Smooth muscle cell (in vitro differentiated cells): ENCODE results near the gene ATG9B. TPM values are rescaled to one million over a fixed set of nuclear protein-coding genes. Genes with fewer than 3 reads are reported as not detected.
A peak's percentile ranks its signal among the peaks of the same experiment; 100 is the strongest.

Experiments
- DNase-seq: peaks from one replicate; lab custom pipeline; 2025; ENCODE audit not compliant: unreplicated experiment; lab: John Stamatoyannopoulos, UW
- H2AFZ ChIP-seq: fragments of 200-600 bp; sonication (generic); 2 replicates; pipeline ENCODE4 v1.6.0; 2016; ENCODE audit warnings: antibody characterized with exemption, low read depth, mild to moderate bottlenecking
- H3F3A ChIP-seq: fragments of 200-600 bp; sonication (generic); 2 replicates; pipeline ENCODE4 v1.6.0; 2017; ENCODE audit warnings: antibody characterized with exemption, low read depth
- H3K27ac ChIP-seq: fragments of 200-600 bp; sonication (generic); 2 replicates; pipeline ENCODE4 v1.5.1; 2016; ENCODE audit warnings: low read depth, mild to moderate bottlenecking
- H3K27me3 ChIP-seq: fragments of 200-600 bp; sonication (generic); 2 replicates; pipeline ENCODE4 v1.6.1; 2016; ENCODE audit warnings: low read depth, mild to moderate bottlenecking
- H3K36me3 ChIP-seq: fragments of 200-600 bp; sonication (generic); 2 replicates; pipeline ENCODE4 v1.5.1; 2016; ENCODE audit warnings: low read depth
- H3K4me1 ChIP-seq: fragments of 200-600 bp; sonication (generic); 2 replicates; pipeline ENCODE4 v1.5.1; 2016; ENCODE audit warnings: low read depth
- H3K4me2 ChIP-seq: fragments of 200-600 bp; sonication (generic); 2 replicates; pipeline ENCODE4 v1.6.0; 2016; ENCODE audit warnings: mild to moderate bottlenecking
- H3K4me3 ChIP-seq: fragments of 200-600 bp; sonication (generic); 2 replicates; pipeline ENCODE4 v1.5.1; 2016; ENCODE audit warnings: mild to moderate bottlenecking
- H3K79me2 ChIP-seq: fragments of 200-600 bp; sonication (generic); 2 replicates; pipeline ENCODE4 v1.6.0; 2016; ENCODE audit warnings: low read depth, mild to moderate bottlenecking
- H3K9ac ChIP-seq: fragments of 200-600 bp; sonication (generic); 2 replicates; pipeline ENCODE4 v1.6.0; 2016; ENCODE audit warnings: low read depth
- H3K9me3 ChIP-seq: fragments of 200-600 bp; sonication (generic); replicated peaks from 2 replicates; pipeline ENCODE4 v1.5.1; 2016; ENCODE audit warnings: low read depth
- H4K20me1 ChIP-seq: fragments of 200-600 bp; sonication (generic); 2 replicates; pipeline ENCODE4 v1.6.0; 2016; ENCODE audit warnings: low read depth
- WGBS: methylation state at CpG from one replicate; pipeline ENCODE4 v1.1.7; 2016; ENCODE audit warnings: low lambda C conversion rate; 5-methylcytosine and 5-hydroxymethylcytosine counted together
- polyA plus RNA-seq: library from polyadenylated mRNA; unstranded; fragments of >200 nt; fragmentation: Nextera tagmentation; extraction: Ambion mirVana; gene quantifications from 2 replicates; pipeline ENCODE4 v1.2.1, GENCODE V29; 2016
- total RNA-seq: library from RNA; depleted of rRNA; stranded (reverse); fragments of >200 nt; gene quantifications from 2 replicates; pipeline ENCODE4 v1.2.3, GENCODE V29; 2014
- TF ChIP-seq, protein P1 (sequence below): fragments of 200-600 bp; sonication (generic); IDR thresholded peaks from 2 replicates; pipeline ENCODE4 v1.5.1; 2017; ENCODE audit warnings: borderline replicate concordance, mild to moderate bottlenecking, antibody characterized with exemption; ENCODE audit not compliant: insufficient read depth, poor library complexity, severe bottlenecking

Gene ATG9B
- total and polyA plus RNA-seq, 2 experiments from 2014 or later: 2.6 to 6.5 TPM

DNA sequence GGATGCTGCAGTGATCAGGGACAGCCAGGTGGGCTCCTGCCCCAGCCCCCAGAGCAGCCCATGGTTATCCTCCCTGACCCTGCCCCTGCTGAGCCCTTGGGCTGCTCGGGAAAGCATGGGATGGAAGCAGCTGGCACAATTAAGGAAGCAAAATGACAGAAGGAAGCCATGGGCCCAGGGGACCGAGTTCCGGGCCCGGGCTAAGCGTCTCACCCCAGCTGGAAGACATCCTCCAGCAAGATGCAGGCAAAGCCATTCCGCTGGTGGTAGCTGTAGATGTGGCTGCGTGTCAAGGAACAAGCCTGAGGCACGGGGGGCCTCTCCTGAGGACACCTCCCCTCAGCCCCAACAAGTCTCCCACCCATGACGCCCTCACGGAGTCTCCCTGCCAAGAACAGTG, 1.1 kb downstream of the ATG9B start:
- Histone ChIP-seq H3K27ac (no peak overlapping the region), H4K20me1 (no peaks in the 10 kb centered on the region), H3K4me1 (peaks cover 34% of the 10 kb centered on the region), H3K4me2 (no peak overlapping the region), H3K9me3 (no peaks in the 10 kb centered on the region), H2AFZ (no peak overlapping the region), H3K4me3 (no peak overlapping the region), H3K79me2 (no peaks in the 10 kb centered on the region), H3F3A (no peaks in the 10 kb centered on the region), H3K27me3 (no peaks in the 10 kb centered on the region), H3K9ac (no peak overlapping the region), H3K36me3 (no peaks in the 10 kb centered on the region)
- TF ChIP-seq, protein P1, sequence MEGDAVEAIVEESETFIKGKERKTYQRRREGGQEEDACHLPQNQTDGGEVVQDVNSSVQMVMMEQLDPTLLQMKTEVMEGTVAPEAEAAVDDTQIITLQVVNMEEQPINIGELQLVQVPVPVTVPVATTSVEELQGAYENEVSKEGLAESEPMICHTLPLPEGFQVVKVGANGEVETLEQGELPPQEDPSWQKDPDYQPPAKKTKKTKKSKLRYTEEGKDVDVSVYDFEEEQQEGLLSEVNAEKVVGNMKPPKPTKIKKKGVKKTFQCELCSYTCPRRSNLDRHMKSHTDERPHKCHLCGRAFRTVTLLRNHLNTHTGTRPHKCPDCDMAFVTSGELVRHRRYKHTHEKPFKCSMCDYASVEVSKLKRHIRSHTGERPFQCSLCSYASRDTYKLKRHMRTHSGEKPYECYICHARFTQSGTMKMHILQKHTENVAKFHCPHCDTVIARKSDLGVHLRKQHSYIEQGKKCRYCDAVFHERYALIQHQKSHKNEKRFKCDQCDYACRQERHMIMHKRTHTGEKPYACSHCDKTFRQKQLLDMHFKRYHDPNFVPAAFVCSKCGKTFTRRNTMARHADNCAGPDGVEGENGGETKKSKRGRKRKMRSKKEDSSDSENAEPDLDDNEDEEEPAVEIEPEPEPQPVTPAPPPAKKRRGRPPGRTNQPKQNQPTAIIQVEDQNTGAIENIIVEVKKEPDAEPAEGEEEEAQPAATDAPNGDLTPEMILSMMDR: no peak
- WGBS: 95% methylated on average over 8 of the region's 10 CpGs
- no peak for DNase-seq

DNA sequence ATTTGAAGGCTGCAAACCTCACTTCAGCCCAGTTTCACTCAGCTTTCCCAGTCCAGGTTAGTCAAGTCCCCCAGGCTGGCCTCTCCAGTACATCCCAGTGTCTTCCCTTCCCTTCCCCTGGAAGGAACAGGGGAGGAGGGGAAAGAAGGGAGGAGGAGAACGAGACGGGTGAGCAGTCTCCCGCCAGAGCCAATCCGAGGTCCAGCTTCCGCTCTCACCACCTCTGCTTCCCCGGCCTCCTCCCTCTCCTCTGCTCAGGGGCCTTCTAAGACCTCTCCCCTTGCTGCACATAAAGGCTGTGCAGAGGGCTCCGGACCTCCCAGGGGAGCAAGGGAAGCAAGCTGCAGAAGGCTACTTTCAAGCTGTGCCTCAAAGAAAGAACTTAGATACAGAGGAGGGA, 4.1 kb downstream of the ATG9B start:
- Histone ChIP-seq H3K27me3 (no peaks in the 10 kb centered on the region), H4K20me1 (no peaks in the 10 kb centered on the region), H3K27ac (no peak overlapping the region), H3K4me2 (peak overlapping the region; percentile 61), H3F3A (no peaks in the 10 kb centered on the region), H2AFZ (peak overlapping the region; percentile 66), H3K4me3 (no peak overlapping the region), H3K36me3 (no peaks in the 10 kb centered on the region), H3K79me2 (no peaks in the 10 kb centered on the region), H3K9ac (no peak overlapping the region), H3K4me1 (peaks cover 19% of the 10 kb centered on the region), H3K9me3 (no peaks in the 10 kb centered on the region)
- TF ChIP-seq, protein P1: no peak
- no peak for DNase-seq
- 18% methylated on average over 7 of the region's 7 CpGs for WGBS

DNA sequence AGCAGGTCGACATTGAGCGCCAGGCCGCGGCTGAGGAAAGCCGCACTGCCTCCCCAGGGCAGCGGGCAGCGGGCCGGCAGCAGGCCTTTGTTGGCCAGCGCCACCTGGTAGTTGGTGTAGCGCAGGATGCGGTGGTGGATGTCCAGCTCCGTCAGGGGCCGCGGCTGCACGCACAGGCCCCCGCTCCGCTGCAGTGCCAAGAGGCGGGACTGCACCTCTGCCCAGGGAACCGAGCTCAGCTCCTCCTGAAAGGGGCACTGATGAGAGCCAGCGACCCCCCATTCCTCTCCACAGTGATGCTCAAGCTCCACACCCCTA, 5.2 kb downstream of the ATG9B start:
- no peaks in the 10 kb centered on the region for H3K27me3 ChIP-seq

More for the DNA sequence above, 5.2 kb downstream of the ATG9B start:
- Histone ChIP-seq H3K36me3 (no peaks in the 10 kb centered on the region), H3K4me2 (peak overlapping the region; percentile 87), H3K9me3 (no peaks in the 10 kb centered on the region), H3K9ac (no peak overlapping the region), H3K4me1 (peaks cover 19% of the 10 kb centered on the region), H2AFZ (peak overlapping the region; percentile 49), H3K4me3 (peak overlapping the region; percentile 45), H3F3A (no peaks in the 10 kb centered on the region), H4K20me1 (no peaks in the 10 kb centered on the region), H3K27ac (no peak overlapping the region), H3K79me2 (no peaks in the 10 kb centered on the region)
- WGBS: 61% methylated on average over 19 of the region's 20 CpGs
- TF ChIP-seq, protein P1: no peak
- DNase-seq: no peak
